HEK293T (cell line): ENCODE measurements around the gene ANKRD13D.
"Not testable (repeated sequence)": the region's sequence is repeated elsewhere in the genome, so short reads cannot be mapped to it uniquely, and the experiment has no call there.

Source experiments
- CTCF ChIA-PET: fragments of 350-600 bp; formaldehyde crosslinking; extraction: SDS; loops from one replicate; lab custom pipeline; 2021; ENCODE audit warnings: antibody characterized with exemption, inconsistent platforms; lab: Yijun Ruan, JAX
- POLR2A ChIA-PET: fragments of 350-600 bp; formaldehyde crosslinking; extraction: SDS; loops from one replicate; lab custom pipeline; 2020; ENCODE audit warnings: antibody characterized with exemption, inconsistent platforms; lab: Yijun Ruan, JAX
- DNase-seq: peaks from one replicate; pipeline ENCODE4 v3.0.0; 2012; ENCODE audit warnings: mixed read lengths; ENCODE audit errors: extremely low spot score
- ARNT ChIP-seq: fragments of 450-650 bp; IDR thresholded peaks from 2 replicates; pipeline ENCODE4 v1.6.1; 2017; ENCODE audit warnings: mild to moderate bottlenecking
- BHLHE40 ChIP-seq: fragments of 450-650 bp; IDR thresholded peaks from 2 replicates; pipeline ENCODE4 v1.6.1; 2016; ENCODE audit warnings: mild to moderate bottlenecking, moderate library complexity, borderline replicate concordance
- CTBP1 ChIP-seq: fragments of 450-650 bp; IDR thresholded peaks from 2 replicates; pipeline ENCODE4 v1.6.1; 2016; ENCODE audit warnings: borderline replicate concordance
- ELF4 ChIP-seq: fragments of 450-650 bp; IDR thresholded peaks from 2 replicates; pipeline ENCODE4 v1.6.1; 2017; ENCODE audit warnings: antibody characterized with exemption
- FOXA1 ChIP-seq: fragments of 450-650 bp; IDR thresholded peaks from 2 replicates; pipeline ENCODE4 v1.6.1; 2016; ENCODE audit warnings: mild to moderate bottlenecking
- FOXK2 ChIP-seq: fragments of 450-650 bp; IDR thresholded peaks from 2 replicates; pipeline ENCODE4 v1.6.1; 2016; ENCODE audit warnings: mild to moderate bottlenecking
- FOXM1 ChIP-seq: fragments of 450-650 bp; IDR thresholded peaks from 2 replicates; pipeline ENCODE4 v1.6.1; 2017; ENCODE audit warnings: mild to moderate bottlenecking, borderline replicate concordance
- HDGF ChIP-seq: fragments of 450-650 bp; IDR thresholded peaks from 2 replicates; pipeline ENCODE4 v1.6.1; 2017; ENCODE audit warnings: antibody characterized with exemption, borderline replicate concordance
- L3MBTL2 ChIP-seq: fragments of 450-650 bp; conservative IDR thresholded peaks from 2 replicates; pipeline ENCODE4 v1.6.1; 2016; ENCODE audit warnings: mild to moderate bottlenecking
- LEF1 ChIP-seq: fragments of 450-650 bp; IDR thresholded peaks from 2 replicates; pipeline ENCODE4 v1.6.1; 2017; ENCODE audit warnings: mild to moderate bottlenecking, borderline replicate concordance
- NFRKB ChIP-seq: fragments of 450-650 bp; IDR thresholded peaks from 2 replicates; pipeline ENCODE4 v1.6.1; 2016; ENCODE audit warnings: mild to moderate bottlenecking, moderate library complexity
- PKNOX1 ChIP-seq: fragments of 450-650 bp; IDR thresholded peaks from 2 replicates; pipeline ENCODE4 v1.6.1; 2016
- SP1 ChIP-seq: fragments of 450-650 bp; IDR thresholded peaks from 2 replicates; pipeline ENCODE4 v1.6.1; 2017
- SUZ12 ChIP-seq: fragments of 450-650 bp; IDR thresholded peaks from 2 replicates; pipeline ENCODE4 v1.6.1; 2016; ENCODE audit warnings: mild to moderate bottlenecking
- TARDBP ChIP-seq: fragments of 450-650 bp; IDR thresholded peaks from 2 replicates; pipeline ENCODE4 v1.6.1; 2016
- ZNF384 ChIP-seq: fragments of 450-650 bp; IDR thresholded peaks from 2 replicates; pipeline ENCODE4 v1.6.1; 2016

Gene ANKRD13D

GRCh38 chr11:67253872-67254624, 35.1 kb upstream of the ANKRD13D start:
- DNase-seq = no peak
- CTCF ChIA-PET = interaction anchor here (0.5 to 1.8 kb wide), 3 partner anchors 8 to 177 kb away, joined by 3 to 12 read pairs (median 7); no protein-coding TSS in a partner anchor
- TF ChIP-seq ELF4 (no peak), SUZ12 (no peak), SP1 (no peak), HDGF (no peak), CTBP1 (no peak), L3MBTL2 (no peak), BHLHE40 (no peak), LEF1 (no peak), ARNT (no peak), FOXA1 (no peak), TARDBP (no peak), ZNF384 (no peak), FOXM1 (no peak), NFRKB (no peak), PKNOX1 (no peak), FOXK2 (no peak)
- POLR2A ChIA-PET = interaction anchor here (1.3 kb wide), 1 partner anchor 34 kb away, joined by 3 read pairs; no protein-coding TSS in a partner anchor

GRCh38 chr11:67254798-67255197, 34.3 kb upstream of the ANKRD13D start:
- CTCF ChIA-PET = no interaction called here
- TF ChIP-seq FOXM1 (no peak), ELF4 (no peak), NFRKB (no peak), CTBP1 (no peak), L3MBTL2 (no peak), HDGF (no peak), SUZ12 (no peak), LEF1 (no peak), TARDBP (no peak), ZNF384 (no peak), BHLHE40 (no peak)
- POLR2A ChIA-PET = no interaction called here
- DNase-seq = no peak

DNA sequence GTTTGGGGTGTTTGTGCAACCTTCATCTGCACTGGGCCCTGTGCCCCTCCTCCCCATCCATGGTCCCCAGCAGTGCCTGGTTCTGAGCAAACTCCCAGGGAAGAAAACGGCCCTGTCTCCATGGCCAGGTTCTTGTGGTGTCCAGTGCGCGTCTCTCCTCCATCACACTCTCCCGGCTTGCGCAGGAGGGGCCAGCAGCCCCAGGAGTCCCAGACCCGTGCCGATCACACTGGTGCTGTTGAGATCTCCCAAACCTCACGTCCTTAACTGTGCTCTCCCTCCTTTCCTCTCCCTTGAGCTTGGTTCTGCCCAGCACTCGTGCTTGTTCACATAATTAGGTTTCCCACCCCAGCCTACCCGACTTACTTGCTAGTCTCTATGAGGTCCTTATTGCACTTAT, 33.8 kb upstream of the ANKRD13D start:
- TF ChIP-seq FOXA1 = no peak
- TF ChIP-seq BHLHE40 = no peak
- no peak for TF ChIP-seq NFRKB
- TF ChIP-seq SP1 = no peak
- TF ChIP-seq FOXK2 = no peak
- TF ChIP-seq ELF4 = no peak
- no peak for TF ChIP-seq SUZ12
- no peak for TF ChIP-seq LEF1
- TF ChIP-seq L3MBTL2 = no peak
- no peak for DNase-seq
- ChIA-PET POLR2A (no interaction called here), CTCF (no interaction called here)

- ChIA-PET POLR2A (no interaction called here), CTCF (no interaction called here)
- no peak for DNase-seq
- TF ChIP-seq LEF1 = no peak
- TF ChIP-seq ARNT = no peak
- TF ChIP-seq L3MBTL2 = no peak
- TF ChIP-seq TARDBP = no peak
- TF ChIP-seq NFRKB = no peak
- TF ChIP-seq ZNF384 = no peak
- no peak for TF ChIP-seq BHLHE40
- no peak for TF ChIP-seq FOXK2
- no peak for TF ChIP-seq SP1
- TF ChIP-seq FOXM1 = no peak
- no peak for TF ChIP-seq ELF4
- TF ChIP-seq FOXA1 = no peak
Observed at GRCh38 chr11:67255864-67256263, 33.2 kb upstream of the ANKRD13D start.

DNA sequence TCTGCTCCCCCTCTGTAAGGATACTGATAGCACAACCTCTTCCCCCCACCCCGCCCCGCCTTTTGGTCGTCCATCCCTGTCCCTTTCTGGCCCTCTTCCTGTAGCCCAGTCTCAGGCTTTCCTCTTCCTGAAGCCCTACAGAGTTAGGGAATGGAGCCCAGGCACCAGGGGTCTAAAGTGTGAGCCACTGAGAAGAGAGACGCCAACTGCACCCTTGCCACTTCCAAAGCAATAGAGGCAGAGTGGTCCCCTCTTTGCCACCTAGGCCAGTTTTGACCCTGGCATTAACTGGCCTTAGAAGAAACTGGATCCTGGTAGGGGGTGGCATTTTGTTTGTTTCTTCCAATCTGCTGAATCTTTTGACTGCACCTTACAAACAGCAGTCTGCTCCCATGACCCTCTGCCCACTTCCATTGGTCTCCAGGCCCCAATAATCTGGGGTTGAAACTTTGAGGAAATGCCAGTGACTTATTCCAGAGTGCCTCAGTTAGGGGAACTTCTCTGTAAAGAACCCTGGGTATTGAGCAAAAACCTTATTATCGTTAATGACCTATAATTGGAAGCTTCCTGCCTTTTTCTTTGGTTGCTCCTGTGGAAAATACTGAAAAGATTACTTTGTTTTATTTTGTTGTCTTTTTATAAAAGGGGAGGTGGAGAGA, 32.5 kb upstream of the ANKRD13D start:
- CTCF ChIA-PET = interaction anchor here (0.6 kb wide), 1 partner anchor 273 kb away, joined by 8 read pairs; no protein-coding TSS in a partner anchor
- TF ChIP-seq FOXA1 = no peak
- no peak for TF ChIP-seq PKNOX1
- TF ChIP-seq SUZ12 = no peak
- TF ChIP-seq FOXM1 = no peak
- TF ChIP-seq HDGF = no peak
- TF ChIP-seq FOXK2 = no peak
- no peak for TF ChIP-seq SP1
- no peak for TF ChIP-seq NFRKB
- no peak for TF ChIP-seq L3MBTL2
- TF ChIP-seq CTBP1 = no peak
- TF ChIP-seq ZNF384 = no peak
- TF ChIP-seq BHLHE40 = no peak
- no peak for TF ChIP-seq ARNT
- TF ChIP-seq TARDBP = no peak
- no peak for TF ChIP-seq ELF4
- no peak for TF ChIP-seq LEF1
- POLR2A ChIA-PET = no interaction called here
- no peak for DNase-seq

DNA sequence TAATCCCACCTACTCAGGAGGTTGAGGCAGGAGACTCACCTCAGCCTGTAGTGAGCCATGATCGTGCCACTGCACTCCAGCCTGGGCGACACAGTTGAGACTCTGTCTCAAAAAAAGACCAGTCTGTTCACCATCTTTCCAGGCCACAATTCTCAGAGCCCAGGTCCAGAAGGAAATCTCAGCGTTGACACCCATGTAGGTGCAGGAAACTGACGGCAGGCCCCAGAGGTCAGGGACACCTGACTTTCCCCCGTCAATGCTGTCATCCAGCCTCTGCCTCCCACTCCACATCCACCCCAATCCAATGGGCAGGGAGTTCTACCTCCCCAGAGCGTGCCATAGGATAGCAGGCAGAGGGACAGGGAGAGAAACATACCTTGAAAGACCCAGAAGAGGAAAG, 28.7 kb upstream of the ANKRD13D start:
- ChIA-PET POLR2A (no interaction called here), CTCF (no interaction called here)
- DNase-seq = no peak
- TF ChIP-seq PKNOX1 (no peak), ARNT (no peak), NFRKB (no peak), HDGF (no peak), L3MBTL2 (no peak), SP1 (no peak)

GRCh38 chr11:67260885-67261639, 28.0 kb upstream of the ANKRD13D start:
- ChIA-PET CTCF (interaction anchor here (0.6 to 3.3 kb wide), 9 partner anchors 8 to 375 kb away, joined by 3 to 22 read pairs (median 5); partner anchors contain the start of gene SSH3), POLR2A (interaction anchor here (0.9 to 3.1 kb wide), 2 partner anchors 27 to 56 kb away, joined by 4 to 28 read pairs; no protein-coding TSS in a partner anchor)
- not testable (repeated sequence) for DNase-seq
